CD4-positive, alpha-beta memory T cell (primary cell): ENCODE results near the gene NT5DC3. TPM values are rescaled to one million over a fixed set of nuclear protein-coding genes. Genes with fewer than 3 reads are reported as not detected.

ENCODE experiments used
- CTCF ChIA-PET: fragments of 350-600 bp; sonication (Branson Sonifier 250); formaldehyde crosslinking; loops from one replicate; lab custom pipeline; 2021; ENCODE audit warnings: inconsistent platforms; ENCODE audit not compliant: partially characterized antibody; lab: Charles Lee
- POLR2A ChIA-PET: fragments of 350-600 bp; sonication (Branson Sonifier 250); formaldehyde crosslinking; loops from one replicate; lab custom pipeline; 2021; ENCODE audit not compliant: partially characterized antibody; lab: Charles Lee
- DNase-seq, 5 donors: peaks; one replicate each; pipeline versions ENCODE4 v3.0.0 to v3.0.0-alpha.2; 2020 to 2022; ENCODE audit warnings: mixed read lengths in 1 of 5
- H3K27ac ChIP-seq: one replicate; pipeline ENCODE4 v1.7.0; 2013; ENCODE audit warnings: low read depth, low read length
- H3K27me3 ChIP-seq: 2 replicates; pipeline ENCODE4 v1.7.0; 2013; ENCODE audit warnings: mild to moderate bottlenecking, low read length, moderate library complexity; ENCODE audit not compliant: insufficient read depth
- H3K36me3 ChIP-seq: 2 replicates; pipeline ENCODE4 v1.7.0; 2013; ENCODE audit warnings: mild to moderate bottlenecking, low read length, moderate library complexity; ENCODE audit not compliant: insufficient read depth
- H3K4me1 ChIP-seq: 2 replicates; pipeline ENCODE4 v1.7.0; 2013; ENCODE audit warnings: mild to moderate bottlenecking, low read length, moderate library complexity; ENCODE audit not compliant: insufficient read depth
- H3K4me3 ChIP-seq, 2 donors: one replicate each; pipeline ENCODE4 v1.7.0; 2013; ENCODE audit warnings: low read length in 2 of 2, mild to moderate bottlenecking in 1 of 2
- H3K9me3 ChIP-seq, 2 donors: one replicate each; pipeline ENCODE4 v1.7.0; 2013; ENCODE audit warnings: low read length in 2 of 2, control low read depth in 1 of 2; ENCODE audit not compliant: control insufficient read depth in 1 of 2
- H3K27ac Mint-ChIP-seq, 7 donors: one replicate each; pipeline ENCODE4 v1.8.0; 2020 to 2021; ENCODE audit warnings: mixed read lengths in 7 of 7, mild to moderate bottlenecking in 6 of 7, inconsistent platforms in 3 of 7, moderate library complexity in 3 of 7
- H3K27me3 Mint-ChIP-seq, 2 donors: one replicate each; pipeline ENCODE4 v1.8.0; 2020 to 2021; ENCODE audit warnings: mixed read lengths in 2 of 2
- H3K36me3 Mint-ChIP-seq, 2 donors: one replicate each; pipeline ENCODE4 v1.8.0; 2020 to 2021; ENCODE audit warnings: mixed read lengths in 2 of 2, inconsistent platforms in 1 of 2, mild to moderate bottlenecking in 1 of 2
- H3K4me1 Mint-ChIP-seq, 4 donors: one replicate each; pipeline ENCODE4 v1.8.0; 2020 to 2021; ENCODE audit warnings: mixed read lengths in 4 of 4, mild to moderate bottlenecking in 1 of 4
- H3K4me3 Mint-ChIP-seq, 8 donors: one replicate each; pipeline ENCODE4 v1.8.0; 2020 to 2021; ENCODE audit warnings: mixed read lengths in 8 of 8, mild to moderate bottlenecking in 7 of 8, moderate library complexity in 6 of 8, inconsistent platforms in 3 of 8
- H3K9me3 Mint-ChIP-seq, 8 donors: one replicate each; pipeline ENCODE4 v1.8.0; 2020 to 2021; ENCODE audit warnings: mixed read lengths in 8 of 8, mild to moderate bottlenecking in 5 of 8, inconsistent platforms in 3 of 8, moderate library complexity in 1 of 8
- intact Hi-C: fragments of 100-400 bp; cut with micrococcal nuclease; formaldehyde crosslinking; loops from one replicate; pipeline ENCODE4 v1.15.1; 2023
- polyA plus RNA-seq, 2 donors: library from polyadenylated mRNA; unstranded; fragments of 300-500 nt; fragmentation: Illumina TruSeq; gene quantifications; one replicate each; pipeline ENCODE4 v1.2.3, GENCODE V29; 2021
- total RNA-seq, 2 experiments: library from RNA; stranded (reverse); gene quantifications; one replicate each; pipeline ENCODE4 v1.2.3, GENCODE V29; 2021

NT5DC3 gene
- total and polyA plus RNA-seq, 4 experiments from 2014 or later, result 1.2 to 6.8 (median 3.7) TPM

- no peaks in the 10 kb centered on the region for H3K27me3 ChIP-seq
- DNase-seq, result no peak
- ChIA-PET POLR2A (interaction anchor here (1.3 kb wide), 1 partner anchor 54 kb away, joined by 3 read pairs; no protein-coding TSS in a partner anchor), CTCF (interaction anchor here (1.9 kb wide), 1 partner anchor 13 kb away, joined by 5 read pairs; no protein-coding TSS in a partner anchor)
- no peaks in the 10 kb centered on the region for H3K36me3 Mint-ChIP-seq
- H3K27me3 Mint-ChIP-seq, result no peaks in the 10 kb centered on the region
- H3K9me3 ChIP-seq, result no peaks in the 10 kb centered on the region
- H3K27ac ChIP-seq, result no peak overlapping the region
- peaks cover 7% of the 10 kb centered on the region for H3K4me1 ChIP-seq
- no peak overlapping the region for H3K27ac Mint-ChIP-seq
- no peak overlapping the region for H3K4me3 ChIP-seq
- no peaks in the 10 kb centered on the region for H3K36me3 ChIP-seq
- H3K9me3 Mint-ChIP-seq, result no peaks in the 10 kb centered on the region
- no peak overlapping the region for H3K4me3 Mint-ChIP-seq
- intact Hi-C loops, result loop anchor here (10.0 kb wide), 1 partner anchor 479 kb away; no protein-coding TSS in a partner anchor
- peaks cover 3 to 23% (median 11%) of the 10 kb centered on the region in 4 donors for H3K4me1 Mint-ChIP-seq
Measured at GRCh38 chr12:103875666-103876065, 34.6 kb upstream of the NT5DC3 start.

GRCh38 chr12:103868215-103868614, 27.2 kb upstream of the NT5DC3 start:
- DNase-seq, result no peak
- H3K4me1 ChIP-seq, result no peaks in the 10 kb centered on the region
- no peak overlapping the region for H3K27ac ChIP-seq
- no peaks in the 10 kb centered on the region for H3K4me1 Mint-ChIP-seq
- ChIA-PET POLR2A (no interaction called here), CTCF (no interaction called here)
- peaks cover 0 to 2% of the 10 kb centered on the region in 2 donors for H3K27me3 Mint-ChIP-seq
- H3K27ac Mint-ChIP-seq, result no peak overlapping the region
- no peaks in the 10 kb centered on the region for H3K9me3 Mint-ChIP-seq
- H3K4me3 ChIP-seq, result no peak overlapping the region
- intact Hi-C loops, result no loop called here
- no peaks in the 10 kb centered on the region for H3K36me3 ChIP-seq
- H3K27me3 ChIP-seq, result no peaks in the 10 kb centered on the region
- no peaks in the 10 kb centered on the region for H3K9me3 ChIP-seq
- H3K36me3 Mint-ChIP-seq, result no peaks in the 10 kb centered on the region
- no peak overlapping the region for H3K4me3 Mint-ChIP-seq

GRCh38 chr12:103865151-103865730, 24.2 kb upstream of the NT5DC3 start:
- ChIA-PET POLR2A (no interaction called here), CTCF (interaction anchor here (0.6 to 1.1 kb wide), 4 partner anchors 13 to 381 kb away, joined by 3 read pairs; no protein-coding TSS in a partner anchor)
- no peaks in the 10 kb centered on the region for H3K9me3 ChIP-seq
- H3K27ac ChIP-seq, result no peak overlapping the region
- no peaks in the 10 kb centered on the region for H3K4me1 ChIP-seq
- H3K4me3 Mint-ChIP-seq, result no peak overlapping the region
- no peaks in the 10 kb centered on the region for H3K27me3 ChIP-seq
- no peaks in the 10 kb centered on the region for H3K36me3 ChIP-seq
- no peak overlapping the region for H3K4me3 ChIP-seq
- no peaks in the 10 kb centered on the region for H3K4me1 Mint-ChIP-seq
- intact Hi-C loops, result no loop called here
- no peaks in the 10 kb centered on the region for H3K36me3 Mint-ChIP-seq
- H3K27ac Mint-ChIP-seq, result no peak overlapping the region
- H3K9me3 Mint-ChIP-seq, result no peaks in the 10 kb centered on the region
- DNase-seq, result no peak
- H3K27me3 Mint-ChIP-seq, result peaks cover 0 to 2% of the 10 kb centered on the region in 2 donors

GRCh38 chr12:103864710-103865109, 23.7 kb upstream of the NT5DC3 start:
- H3K4me1 Mint-ChIP-seq, result no peaks in the 10 kb centered on the region
- intact Hi-C loops, result no loop called here
- DNase-seq, result no peak
- H3K36me3 Mint-ChIP-seq, result no peaks in the 10 kb centered on the region
- H3K4me3 Mint-ChIP-seq, result no peak overlapping the region
- Histone ChIP-seq H3K27ac (no peak overlapping the region), H3K4me3 (no peak overlapping the region), H3K9me3 (no peaks in the 10 kb centered on the region), H3K4me1 (no peaks in the 10 kb centered on the region), H3K36me3 (no peaks in the 10 kb centered on the region), H3K27me3 (no peaks in the 10 kb centered on the region)
- H3K9me3 Mint-ChIP-seq, result no peaks in the 10 kb centered on the region
- H3K27me3 Mint-ChIP-seq, result no peaks in the 10 kb centered on the region
- no peak overlapping the region for H3K27ac Mint-ChIP-seq
- POLR2A ChIA-PET, result interaction anchor here (1.4 kb wide), 1 partner anchor 273 kb away, joined by 3 read pairs; no protein-coding TSS in a partner anchor
- CTCF ChIA-PET, result interaction anchor here (1.0 to 1.1 kb wide), 4 partner anchors 13 to 245 kb away, joined by 3 to 4 read pairs (median 3); no protein-coding TSS in a partner anchor

GRCh38 chr12:103858953-103859601, 18.0 kb upstream of the NT5DC3 start:
- H3K36me3 ChIP-seq, result no peaks in the 10 kb centered on the region
- H3K9me3 ChIP-seq, result no peaks in the 10 kb centered on the region
- Mint-ChIP-seq H3K27me3 (peaks cover 0 to 3% of the 10 kb centered on the region in 2 donors), H3K4me1 (no peaks in the 10 kb centered on the region), H3K27ac (no peak overlapping the region), H3K36me3 (peaks cover 0 to 9% of the 10 kb centered on the region in 2 donors), H3K9me3 (no peaks in the 10 kb centered on the region), H3K4me3 (no peak overlapping the region)
- POLR2A ChIA-PET, result no interaction called here
- intact Hi-C loops, result no loop called here
- no peak for DNase-seq
- CTCF ChIA-PET, result no interaction called here
- no peaks in the 10 kb centered on the region for H3K27me3 ChIP-seq
- no peaks in the 10 kb centered on the region for H3K4me1 ChIP-seq
- no peak overlapping the region for H3K4me3 ChIP-seq
- no peak overlapping the region for H3K27ac ChIP-seq

- H3K27me3 Mint-ChIP-seq, result peaks cover 0 to 4% of the 10 kb centered on the region in 2 donors
- intact Hi-C loops, result no loop called here
- no peaks in the 10 kb centered on the region for H3K4me1 Mint-ChIP-seq
- no peaks in the 10 kb centered on the region for H3K36me3 ChIP-seq
- ChIA-PET CTCF (no interaction called here), POLR2A (no interaction called here)
- DNase-seq, result no peak
- H3K36me3 Mint-ChIP-seq, result peaks cover 0 to 9% of the 10 kb centered on the region in 2 donors
- H3K9me3 ChIP-seq, result no peaks in the 10 kb centered on the region
- no peaks in the 10 kb centered on the region for H3K4me1 ChIP-seq
- H3K27me3 ChIP-seq, result no peaks in the 10 kb centered on the region
- no peaks in the 10 kb centered on the region for H3K9me3 Mint-ChIP-seq
- no peak overlapping the region for H3K4me3 ChIP-seq
- H3K27ac Mint-ChIP-seq, result no peak overlapping the region
- H3K27ac ChIP-seq, result no peak overlapping the region
- no peak overlapping the region for H3K4me3 Mint-ChIP-seq
Measured at GRCh38 chr12:103858335-103858734, 17.3 kb upstream of the NT5DC3 start.

GRCh38 chr12:103857164-103857563, 16.1 kb upstream of the NT5DC3 start:
- DNase-seq, result no peak
- H3K9me3 Mint-ChIP-seq, result no peaks in the 10 kb centered on the region
- H3K36me3 Mint-ChIP-seq, result peaks cover 0 to 9% of the 10 kb centered on the region in 2 donors
- H3K27ac Mint-ChIP-seq, result no peak overlapping the region
- ChIA-PET POLR2A (no interaction called here), CTCF (no interaction called here)
- Histone ChIP-seq H3K36me3 (no peaks in the 10 kb centered on the region), H3K4me3 (no peak overlapping the region), H3K27ac (no peak overlapping the region), H3K4me1 (no peaks in the 10 kb centered on the region), H3K27me3 (no peaks in the 10 kb centered on the region), H3K9me3 (no peaks in the 10 kb centered on the region)
- H3K4me1 Mint-ChIP-seq, result no peaks in the 10 kb centered on the region
- intact Hi-C loops, result no loop called here
- H3K27me3 Mint-ChIP-seq, result peaks cover 0 to 6% of the 10 kb centered on the region in 2 donors
- H3K4me3 Mint-ChIP-seq, result no peak overlapping the region
